Endometrium (tissue), 2 donors: ENCODE measurements around the gene ST3GAL2.

Experiments
- FAIRE-seq: peaks from 2 replicates; lab custom pipeline; 2012; peaks lifted over from hg19 to GRCh38; lab: Jason Lieb, UNC
- donor health status: control.
- donor health status: control.

The ST3GAL2 gene

GRCh38 chr16:70437582-70438557, 1.0 kb downstream of the ST3GAL2 start:
- FAIRE-seq = no peak

- peak; percentile 4 for FAIRE-seq
Observed at GRCh38 chr16:70437017-70437581, 1.8 kb downstream of the ST3GAL2 start.

GRCh38 chr16:70434484-70435260, 4.2 kb downstream of the ST3GAL2 start:
- no peak for FAIRE-seq

GRCh38 chr16:70433458-70434103, 5.3 kb downstream of the ST3GAL2 start:
- no peak for FAIRE-seq

GRCh38 chr16:70432723-70433457, 6.0 kb downstream of the ST3GAL2 start:
- no peak for FAIRE-seq

- FAIRE-seq = no peak
Observed at GRCh38 chr16:70432356-70432722, 6.6 kb downstream of the ST3GAL2 start.

GRCh38 chr16:70430667-70431536, 8.0 kb downstream of the ST3GAL2 start:
- FAIRE-seq = no peak

- no peak for FAIRE-seq
Observed at GRCh38 chr16:70429888-70430666, 8.8 kb downstream of the ST3GAL2 start.

GRCh38 chr16:70428178-70428998, 10.5 kb downstream of the ST3GAL2 start:
- FAIRE-seq = no peak

GRCh38 chr16:70427786-70428177, 11.1 kb downstream of the ST3GAL2 start:
- no peak for FAIRE-seq

- no peak for FAIRE-seq
Observed at GRCh38 chr16:70422543-70422942, 16.4 kb downstream of the ST3GAL2 start.

GRCh38 chr16:70421473-70422311, 17.2 kb downstream of the ST3GAL2 start:
- no peak for FAIRE-seq

GRCh38 chr16:70421014-70421413, 17.9 kb downstream of the ST3GAL2 start:
- no peak for FAIRE-seq

- FAIRE-seq = no peak
Observed at GRCh38 chr16:70419384-70420327, 19.2 kb downstream of the ST3GAL2 start.

- FAIRE-seq = no peak
Observed at GRCh38 chr16:70418993-70419318, 19.9 kb downstream of the ST3GAL2 start.

GRCh38 chr16:70418274-70418992, 20.5 kb downstream of the ST3GAL2 start:
- no peak for FAIRE-seq
